Measurements from ENCODE around the gene TMPRSS6.

The TMPRSS6 gene

GRCh38 chr22:37095113-37095512 is 14.4 kb downstream of the TMPRSS6 start:
- peaks cover 0 to 14% of the 10 kb centered on the region in 2 donors for H3K27me3 ChIP-seq (ENCODE audit: control insufficient read depth in 1 of 2, insufficient read depth in 2 of 2, low read length in 2 of 2)

GRCh38 chr22:37094239-37094638 is 15.3 kb downstream of the TMPRSS6 start:
- peaks cover 0 to 19% of the 10 kb centered on the region in 2 donors for H3K27me3 ChIP-seq (ENCODE audit: control insufficient read depth in 1 of 2, insufficient read depth in 2 of 2, low read length in 2 of 2)
- no peak overlapping the region for H3K27ac ChIP-seq (ENCODE audit: low read depth, low read length)
- H3K36me3 ChIP-seq (ENCODE audit: insufficient read depth, low read length), result no peaks in the 10 kb centered on the region
- H3K4me3 ChIP-seq (ENCODE audit: low read depth in 1 of 2, low read length in 2 of 2), result no peak overlapping the region
- no peaks in the 10 kb centered on the region for H3K9me3 ChIP-seq (ENCODE audit: low read length)
- H3K4me1 ChIP-seq (ENCODE audit: insufficient read depth, low read length), result no peaks in the 10 kb centered on the region
- no peak overlapping the region for H3K9ac ChIP-seq (ENCODE audit: low read length)

More at GRCh38 chr22:37095113-37095512, 14.4 kb downstream of the TMPRSS6 start:
- Histone ChIP-seq H3K36me3 (ENCODE audit: insufficient read depth, low read length) (no peaks in the 10 kb centered on the region), H3K4me1 (ENCODE audit: insufficient read depth, low read length) (no peaks in the 10 kb centered on the region), H3K27ac (ENCODE audit: low read depth, low read length) (no peak overlapping the region), H3K9me3 (ENCODE audit: low read length) (no peaks in the 10 kb centered on the region), H3K9ac (ENCODE audit: low read length) (no peak overlapping the region), H3K4me3 (ENCODE audit: low read depth in 1 of 2, low read length in 2 of 2) (no peak overlapping the region)

DNA sequence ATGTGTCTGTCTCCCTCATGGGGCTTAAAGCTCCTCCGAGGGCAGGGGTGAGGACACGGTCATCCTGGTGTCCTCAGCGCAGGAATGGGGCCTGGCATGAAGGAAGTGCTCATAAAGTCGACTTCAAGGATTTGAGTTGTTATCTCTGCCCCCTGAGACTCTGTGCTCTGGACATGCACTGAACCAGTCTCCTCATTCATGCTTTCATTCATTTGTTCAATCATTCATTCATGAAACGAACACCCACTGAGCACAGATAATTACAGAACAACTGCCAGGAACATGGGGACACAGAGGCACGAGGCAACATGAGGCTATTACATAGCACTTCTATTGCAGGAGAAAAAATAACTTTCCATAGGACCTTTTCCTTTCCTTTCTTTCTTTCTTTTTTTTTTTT is 16.5 kb downstream of the TMPRSS6 start:
- Histone ChIP-seq H3K4me3 (ENCODE audit: low read depth in 1 of 2, low read length in 2 of 2) (no peak overlapping the region), H3K36me3 (ENCODE audit: insufficient read depth, low read length) (no peaks in the 10 kb centered on the region), H3K27me3 (ENCODE audit: control insufficient read depth in 1 of 2, insufficient read depth in 2 of 2, low read length in 2 of 2) (peaks cover 0 to 19% of the 10 kb centered on the region in 2 donors), H3K9ac (ENCODE audit: low read length) (no peak overlapping the region), H3K9me3 (ENCODE audit: low read length) (no peaks in the 10 kb centered on the region), H3K4me1 (ENCODE audit: insufficient read depth, low read length) (no peaks in the 10 kb centered on the region), H3K27ac (ENCODE audit: low read depth, low read length) (no peak overlapping the region)

GRCh38 chr22:37091994-37092393 is 17.5 kb downstream of the TMPRSS6 start:
- no peak overlapping the region for H3K4me3 ChIP-seq (ENCODE audit: low read depth in 1 of 2, low read length in 2 of 2)
- no peak overlapping the region for H3K9ac ChIP-seq (ENCODE audit: low read length)
- H3K27me3 ChIP-seq (ENCODE audit: control insufficient read depth in 1 of 2, insufficient read depth in 2 of 2, low read length in 2 of 2), result peaks cover 0 to 16% of the 10 kb centered on the region in 2 donors
- H3K27ac ChIP-seq (ENCODE audit: low read depth, low read length), result no peak overlapping the region
- H3K4me1 ChIP-seq (ENCODE audit: insufficient read depth, low read length), result no peaks in the 10 kb centered on the region
- no peaks in the 10 kb centered on the region for H3K36me3 ChIP-seq (ENCODE audit: insufficient read depth, low read length)
- no peaks in the 10 kb centered on the region for H3K9me3 ChIP-seq (ENCODE audit: low read length)

DNA sequence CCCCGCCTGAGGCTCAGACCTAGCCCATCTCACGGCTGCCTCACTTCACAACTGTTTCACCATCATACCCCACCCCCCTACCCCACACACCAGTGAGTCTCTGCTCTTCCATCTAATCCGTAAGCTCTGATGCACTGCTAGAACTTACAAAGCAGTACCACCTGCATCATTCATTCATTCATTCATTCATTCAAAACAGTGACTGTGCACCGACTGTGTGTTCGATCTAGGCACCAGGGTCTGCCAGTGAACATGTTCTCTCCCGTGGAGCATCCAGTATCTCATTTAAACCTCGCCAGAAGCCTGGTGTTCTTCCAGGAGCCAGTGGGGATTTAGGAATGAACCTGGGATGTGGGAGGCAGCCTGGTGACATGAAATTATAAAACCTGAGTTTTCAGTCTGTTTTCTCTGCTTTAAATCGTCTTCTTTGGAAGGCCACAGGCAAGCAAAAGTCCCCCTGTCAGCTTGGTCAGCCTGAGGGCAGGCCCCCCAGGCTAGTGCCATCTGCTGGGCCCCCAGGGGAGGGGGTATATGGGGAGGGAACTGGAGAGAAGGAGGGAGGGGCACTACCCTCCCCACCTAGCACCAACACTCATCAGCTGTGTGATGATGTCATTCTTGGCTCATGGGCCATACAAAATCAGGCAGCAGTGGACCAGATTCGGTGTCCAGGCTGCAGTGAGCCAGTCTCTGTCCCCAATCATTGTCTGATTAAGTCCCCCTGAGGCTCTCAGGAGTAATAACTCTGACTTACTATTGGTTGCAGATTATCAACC is 18.4 kb downstream of the TMPRSS6 start:
- no peaks in the 10 kb centered on the region for H3K9me3 ChIP-seq (ENCODE audit: low read length)
- no peak overlapping the region for H3K4me3 ChIP-seq (ENCODE audit: low read depth in 1 of 2, low read length in 2 of 2)
- H3K9ac ChIP-seq (ENCODE audit: low read length), result no peak overlapping the region
- H3K27me3 ChIP-seq (ENCODE audit: control insufficient read depth in 1 of 2, insufficient read depth in 2 of 2, low read length in 2 of 2), result peaks cover 0 to 8% of the 10 kb centered on the region in 2 donors
- no peak overlapping the region for H3K27ac ChIP-seq (ENCODE audit: low read depth, low read length)
- no peaks in the 10 kb centered on the region for H3K4me1 ChIP-seq (ENCODE audit: insufficient read depth, low read length)
- no peaks in the 10 kb centered on the region for H3K36me3 ChIP-seq (ENCODE audit: insufficient read depth, low read length)

DNA sequence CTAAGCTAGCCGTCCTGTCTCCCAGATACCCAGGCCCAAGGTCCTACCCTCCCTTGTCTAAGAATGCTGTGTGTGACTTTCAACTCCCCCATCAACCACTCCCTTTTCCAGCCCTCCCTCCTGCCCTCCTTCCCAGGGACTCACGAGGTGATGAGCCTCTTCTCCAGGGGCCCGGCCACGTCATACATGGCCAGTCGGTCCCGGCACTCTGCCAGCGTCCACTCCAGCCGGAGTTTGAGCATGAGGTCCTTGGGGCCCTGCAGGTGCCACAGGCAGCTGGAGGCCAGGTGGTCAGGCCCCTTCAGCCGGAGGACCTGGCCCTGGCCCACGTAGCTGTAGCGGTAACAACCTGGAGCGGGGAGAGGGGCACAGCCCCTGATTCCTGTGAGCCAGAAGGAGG is 20.1 kb downstream of the TMPRSS6 start:
- Histone ChIP-seq H3K9ac (ENCODE audit: low read length) (no peak overlapping the region), H3K9me3 (ENCODE audit: low read length) (no peaks in the 10 kb centered on the region), H3K27ac (ENCODE audit: low read depth, low read length) (no peak overlapping the region), H3K4me3 (ENCODE audit: low read depth in 1 of 2, low read length in 2 of 2) (no peak overlapping the region), H3K4me1 (ENCODE audit: insufficient read depth, low read length) (no peaks in the 10 kb centered on the region), H3K27me3 (ENCODE audit: control insufficient read depth in 1 of 2, insufficient read depth in 2 of 2, low read length in 2 of 2) (peaks cover 0 to 7% of the 10 kb centered on the region in 2 donors), H3K36me3 (ENCODE audit: insufficient read depth, low read length) (no peaks in the 10 kb centered on the region)

GRCh38 chr22:37088750-37089408 is 20.6 kb downstream of the TMPRSS6 start:
- Histone ChIP-seq H3K4me3 (ENCODE audit: low read depth in 1 of 2, low read length in 2 of 2) (no peak overlapping the region), H3K9ac (ENCODE audit: low read length) (no peak overlapping the region), H3K27ac (ENCODE audit: low read depth, low read length) (no peak overlapping the region), H3K27me3 (ENCODE audit: control insufficient read depth in 1 of 2, insufficient read depth in 2 of 2, low read length in 2 of 2) (peaks cover 0 to 7% of the 10 kb centered on the region in 2 donors), H3K9me3 (ENCODE audit: low read length) (no peaks in the 10 kb centered on the region), H3K36me3 (ENCODE audit: insufficient read depth, low read length) (no peaks in the 10 kb centered on the region), H3K4me1 (ENCODE audit: insufficient read depth, low read length) (no peaks in the 10 kb centered on the region)

GRCh38 chr22:37088108-37088605 is 21.4 kb downstream of the TMPRSS6 start:
- Histone ChIP-seq H3K27me3 (ENCODE audit: control insufficient read depth in 1 of 2, insufficient read depth in 2 of 2, low read length in 2 of 2) (peaks cover 0 to 7% of the 10 kb centered on the region in 2 donors), H3K4me3 (ENCODE audit: low read depth in 1 of 2, low read length in 2 of 2) (no peak overlapping the region), H3K27ac (ENCODE audit: low read depth, low read length) (no peak overlapping the region)

DNA sequence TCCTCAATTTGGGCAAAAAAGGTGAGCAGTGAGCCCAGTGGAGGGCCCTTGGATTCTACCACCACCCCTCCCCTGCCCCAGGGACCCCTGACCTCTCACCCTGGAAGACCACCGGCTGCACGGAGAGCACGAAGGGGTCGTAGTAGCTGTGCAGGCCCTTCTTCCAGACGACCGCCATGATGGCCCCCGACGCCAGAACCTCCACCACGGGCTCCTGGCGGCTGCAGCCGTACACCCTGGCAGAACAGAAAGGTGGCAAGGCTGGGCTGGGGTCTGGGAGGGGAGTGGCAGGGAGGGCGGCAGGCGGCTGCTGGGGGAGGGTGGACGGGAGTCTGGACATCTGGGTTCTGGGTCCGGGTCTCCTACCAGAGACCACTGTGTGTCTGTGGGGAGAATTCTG is 23.3 kb downstream of the TMPRSS6 start:
- no peaks in the 10 kb centered on the region for H3K36me3 ChIP-seq (ENCODE audit: insufficient read depth, low read length)
- no peaks in the 10 kb centered on the region for H3K9me3 ChIP-seq (ENCODE audit: low read length)
- H3K27ac ChIP-seq (ENCODE audit: low read depth, low read length), result no peak overlapping the region
- peaks cover 0 to 7% of the 10 kb centered on the region in 2 donors for H3K27me3 ChIP-seq (ENCODE audit: control insufficient read depth in 1 of 2, insufficient read depth in 2 of 2, low read length in 2 of 2)
- H3K4me1 ChIP-seq (ENCODE audit: insufficient read depth, low read length), result no peaks in the 10 kb centered on the region
- H3K4me3 ChIP-seq (ENCODE audit: low read depth in 1 of 2, low read length in 2 of 2), result no peak overlapping the region
- no peak overlapping the region for H3K9ac ChIP-seq (ENCODE audit: low read length)

More at GRCh38 chr22:37088108-37088605, 21.4 kb downstream of the TMPRSS6 start:
- H3K36me3 ChIP-seq (ENCODE audit: insufficient read depth, low read length), result no peaks in the 10 kb centered on the region
- no peak overlapping the region for H3K9ac ChIP-seq (ENCODE audit: low read length)
- H3K4me1 ChIP-seq (ENCODE audit: insufficient read depth, low read length), result no peaks in the 10 kb centered on the region
- H3K9me3 ChIP-seq (ENCODE audit: low read length), result no peaks in the 10 kb centered on the region

- Histone ChIP-seq H3K4me1 (ENCODE audit: insufficient read depth, low read length) (no peaks in the 10 kb centered on the region), H3K9ac (ENCODE audit: low read length) (no peak overlapping the region), H3K36me3 (ENCODE audit: insufficient read depth, low read length) (no peaks in the 10 kb centered on the region), H3K4me3 (ENCODE audit: low read depth in 1 of 2, low read length in 2 of 2) (no peak overlapping the region), H3K27me3 (ENCODE audit: control insufficient read depth in 1 of 2, insufficient read depth in 2 of 2, low read length in 2 of 2) (no peaks in the 10 kb centered on the region), H3K9me3 (ENCODE audit: low read length) (no peaks in the 10 kb centered on the region), H3K27ac (ENCODE audit: low read depth, low read length) (no peak overlapping the region)
Observed at GRCh38 chr22:37084385-37084784, 25.1 kb downstream of the TMPRSS6 start.

- no peaks in the 10 kb centered on the region for H3K4me1 ChIP-seq (ENCODE audit: insufficient read depth, low read length)
- no peaks in the 10 kb centered on the region for H3K9me3 ChIP-seq (ENCODE audit: low read length)
- H3K9ac ChIP-seq (ENCODE audit: low read length), result no peak overlapping the region
- H3K27me3 ChIP-seq (ENCODE audit: control insufficient read depth in 1 of 2, insufficient read depth in 2 of 2, low read length in 2 of 2), result peaks cover 0 to 4% of the 10 kb centered on the region in 2 donors
- H3K36me3 ChIP-seq (ENCODE audit: insufficient read depth, low read length), result no peaks in the 10 kb centered on the region
- H3K27ac ChIP-seq (ENCODE audit: low read depth, low read length), result no peak overlapping the region
- H3K4me3 ChIP-seq (ENCODE audit: low read depth in 1 of 2, low read length in 2 of 2), result no peak overlapping the region
Observed at GRCh38 chr22:37083914-37084313, 25.6 kb downstream of the TMPRSS6 start.

Measured in muscle layer of colon (tissue), 2 donors.